LNCaP clone FGC (cell line): Measurements from ENCODE around the gene CHST3.
A peak's percentile ranks its signal among the peaks of the same experiment; 100 is the strongest.
"Not testable (repeated sequence)": the region's sequence is repeated elsewhere in the genome, so short reads cannot be mapped to it uniquely, and the experiment has no call there.

Experiments
- DNase-seq: peaks from one replicate; pipeline ENCODE4 v3.0.0-alpha.2; 2011; ENCODE audit warnings: low read depth
- H3K4me3 ChIP-seq: 2 replicates; pipeline ENCODE4 v1.5.1; 2011; ENCODE audit warnings: mild to moderate bottlenecking, low read depth, low read length, control low read depth
- TF ChIP-seq, protein P1 (sequence below): IDR thresholded peaks from 2 replicates; pipeline ENCODE4 v1.5.1; 2012; ENCODE audit warnings: mild to moderate bottlenecking; ENCODE audit not compliant: control insufficient read depth, insufficient read depth; ENCODE audit errors: extremely low read depth

CHST3 gene

DNA sequence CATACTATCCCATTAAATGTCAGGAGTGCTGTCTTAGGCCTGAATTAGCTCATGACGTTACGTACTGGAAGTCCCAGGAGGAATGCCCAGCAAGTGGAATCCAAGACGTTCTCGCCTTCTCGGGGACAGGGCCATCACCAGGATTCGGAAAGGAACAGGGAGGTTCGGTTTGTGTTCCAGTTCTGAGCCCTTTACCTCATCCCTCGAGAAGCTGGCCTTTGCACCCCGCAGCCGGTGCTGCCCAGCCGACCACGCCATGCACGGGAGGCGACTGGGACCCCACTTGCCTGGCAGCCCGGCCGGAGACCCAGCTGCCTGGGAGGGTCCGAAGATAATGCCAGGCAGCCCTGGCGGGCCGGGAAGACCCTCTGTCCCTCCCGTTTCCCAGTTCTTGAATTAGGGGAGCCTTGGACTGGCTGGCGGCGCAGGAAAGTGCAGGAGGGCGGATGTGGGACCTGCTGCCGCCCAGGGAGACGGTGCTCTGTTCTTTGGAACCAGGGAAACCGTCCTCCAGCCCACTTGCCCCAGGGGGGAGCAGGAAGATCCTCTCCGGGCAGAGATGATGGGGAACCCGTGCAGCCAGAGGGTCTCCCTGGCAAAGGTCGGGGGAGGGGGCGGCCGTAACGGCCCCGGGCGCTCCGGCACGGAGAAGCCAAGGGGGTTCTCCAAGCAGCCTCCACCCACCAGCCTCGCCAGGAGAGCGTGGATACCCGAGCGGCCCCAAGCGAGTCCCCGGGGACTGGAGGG, 671 bp upstream of the CHST3 start:
- peak overlapping the region; percentile 51 for H3K4me3 ChIP-seq

DNA sequence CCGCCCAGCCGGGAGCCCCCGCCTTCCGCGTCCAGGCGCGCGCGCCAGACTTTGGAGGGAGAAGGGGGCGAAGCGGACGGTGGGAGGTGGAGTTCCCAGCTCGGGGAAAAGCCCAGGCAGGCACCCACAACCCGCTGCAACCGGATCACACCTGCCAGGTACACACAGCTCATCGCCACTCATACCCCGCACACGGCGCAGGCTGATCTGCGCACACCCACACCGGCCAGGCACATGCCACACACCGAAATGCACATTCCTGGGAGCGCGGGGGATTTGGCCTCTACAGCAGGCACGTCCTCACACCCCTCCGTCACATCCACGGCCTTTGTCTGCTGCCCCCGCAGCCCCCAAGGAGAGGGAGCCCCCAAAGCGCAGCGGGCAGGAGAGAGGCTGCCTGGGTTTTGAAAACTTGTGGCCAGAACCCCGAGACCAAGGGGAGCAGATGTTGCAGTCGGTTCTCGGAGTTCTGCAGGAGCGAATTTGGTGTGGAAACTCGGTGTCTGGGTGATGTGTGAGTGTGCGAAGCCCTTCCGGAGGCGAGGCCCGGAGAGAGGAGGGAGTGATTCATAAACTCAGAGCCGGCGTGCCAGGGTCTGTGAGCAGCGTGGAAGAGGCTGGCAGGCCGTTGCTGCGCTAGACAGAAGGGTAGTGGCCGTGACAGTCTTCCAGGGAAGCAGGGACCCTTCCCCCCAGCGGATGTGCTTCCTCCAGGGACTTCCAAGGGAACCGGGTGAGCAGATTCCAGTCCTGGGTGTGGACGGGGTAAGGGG, 734 bp downstream of the CHST3 start:
- TF ChIP-seq, protein P1, sequence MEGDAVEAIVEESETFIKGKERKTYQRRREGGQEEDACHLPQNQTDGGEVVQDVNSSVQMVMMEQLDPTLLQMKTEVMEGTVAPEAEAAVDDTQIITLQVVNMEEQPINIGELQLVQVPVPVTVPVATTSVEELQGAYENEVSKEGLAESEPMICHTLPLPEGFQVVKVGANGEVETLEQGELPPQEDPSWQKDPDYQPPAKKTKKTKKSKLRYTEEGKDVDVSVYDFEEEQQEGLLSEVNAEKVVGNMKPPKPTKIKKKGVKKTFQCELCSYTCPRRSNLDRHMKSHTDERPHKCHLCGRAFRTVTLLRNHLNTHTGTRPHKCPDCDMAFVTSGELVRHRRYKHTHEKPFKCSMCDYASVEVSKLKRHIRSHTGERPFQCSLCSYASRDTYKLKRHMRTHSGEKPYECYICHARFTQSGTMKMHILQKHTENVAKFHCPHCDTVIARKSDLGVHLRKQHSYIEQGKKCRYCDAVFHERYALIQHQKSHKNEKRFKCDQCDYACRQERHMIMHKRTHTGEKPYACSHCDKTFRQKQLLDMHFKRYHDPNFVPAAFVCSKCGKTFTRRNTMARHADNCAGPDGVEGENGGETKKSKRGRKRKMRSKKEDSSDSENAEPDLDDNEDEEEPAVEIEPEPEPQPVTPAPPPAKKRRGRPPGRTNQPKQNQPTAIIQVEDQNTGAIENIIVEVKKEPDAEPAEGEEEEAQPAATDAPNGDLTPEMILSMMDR = no peak
- DNase-seq = no peak
- H3K4me3 ChIP-seq = peak overlapping the region; percentile 51

More for the DNA sequence above, 671 bp upstream of the CHST3 start:
- no peak for DNase-seq
- TF ChIP-seq, protein P1 = no peak

DNA sequence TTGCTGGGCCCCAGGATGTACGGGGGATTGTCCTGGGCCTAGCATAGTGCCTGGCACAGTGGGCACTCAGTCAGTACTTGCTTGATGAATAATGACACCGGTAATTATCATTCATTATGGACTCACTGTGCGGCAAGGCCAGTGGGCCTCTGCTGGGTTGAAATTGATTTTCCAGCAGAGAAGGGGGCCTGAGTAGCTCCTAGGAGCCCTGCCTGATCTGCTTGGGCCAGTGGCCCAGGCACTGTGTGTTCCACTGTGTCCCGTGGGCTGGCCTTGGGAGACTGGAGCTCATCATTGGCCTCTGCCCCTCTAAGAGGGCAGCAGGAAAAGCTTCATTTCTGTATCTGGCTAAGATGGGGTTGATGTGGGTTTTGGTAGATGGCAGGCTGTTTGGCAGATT, 1.4 kb downstream of the CHST3 start:
- no peak for DNase-seq
- no peak overlapping the region for H3K4me3 ChIP-seq
- TF ChIP-seq, protein P1 = no peak

DNA sequence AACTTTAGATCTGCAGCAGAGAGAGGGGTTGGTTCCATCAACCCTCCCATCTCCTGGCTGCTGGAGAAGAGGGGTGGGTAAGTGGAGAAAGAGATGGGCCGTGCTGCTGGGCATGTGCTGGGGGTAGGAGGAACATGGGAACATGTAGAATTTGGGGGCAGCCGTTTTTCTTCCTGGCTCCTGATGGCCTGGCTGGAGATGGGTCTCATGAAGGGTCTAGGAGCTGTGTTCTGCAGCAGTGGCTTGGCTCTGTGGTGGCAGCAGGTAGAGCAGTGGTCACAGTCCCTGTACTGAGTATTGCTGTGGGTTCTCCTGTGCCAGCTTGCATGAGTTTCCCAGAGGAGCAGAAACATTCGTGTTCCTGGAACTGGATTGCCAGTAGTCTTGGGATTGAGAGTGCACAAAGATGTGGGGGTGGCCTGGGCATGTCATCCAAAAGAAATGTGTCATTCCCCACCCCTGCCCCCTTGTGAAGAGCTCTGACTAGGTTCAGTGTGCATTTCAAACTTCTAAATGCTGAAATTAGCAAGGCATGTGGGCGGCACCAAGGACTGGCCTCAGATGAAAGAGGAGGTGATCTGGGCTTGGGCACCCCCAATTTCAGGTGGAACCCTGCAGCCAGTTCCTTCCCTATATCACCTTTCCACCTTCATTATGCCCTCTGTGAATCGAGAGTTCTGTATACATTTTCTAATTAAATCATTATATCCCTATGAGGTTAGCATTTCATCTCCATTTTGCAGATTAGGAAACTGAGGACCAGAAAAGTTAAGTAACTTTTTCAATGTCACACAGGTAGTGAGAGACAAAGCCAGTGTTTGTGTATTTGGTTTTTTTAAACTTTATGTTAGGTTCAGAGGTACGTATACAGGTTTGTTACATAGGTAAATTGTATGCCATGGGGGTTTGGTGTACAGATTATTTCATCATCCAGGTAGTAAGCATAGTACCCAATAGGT, 2.1 kb downstream of the CHST3 start:
- DNase-seq = no peak
- TF ChIP-seq, protein P1 = no peak
- H3K4me3 ChIP-seq = no peak overlapping the region

DNA sequence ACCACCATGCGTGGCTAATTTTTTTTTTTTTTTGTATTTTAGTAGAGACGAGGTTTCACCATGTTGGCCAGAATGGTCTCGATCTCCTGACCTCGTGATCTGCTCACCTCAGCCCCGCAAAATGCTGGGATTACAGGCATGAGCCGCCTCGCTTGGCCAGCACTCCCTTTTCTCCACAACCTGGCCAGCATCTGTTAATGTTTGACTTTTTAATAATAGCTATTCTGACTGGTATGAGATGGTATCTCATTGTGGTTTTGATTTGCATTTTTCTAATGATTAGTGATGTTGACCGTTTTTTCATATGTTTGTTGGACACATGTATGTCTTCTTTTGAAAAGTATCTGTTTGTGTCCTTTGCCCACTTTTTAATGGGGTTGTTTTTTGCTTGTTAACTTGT, 3.8 kb downstream of the CHST3 start:
- H3K4me3 ChIP-seq, DNase-seq: not testable (repeated sequence)

DNA sequence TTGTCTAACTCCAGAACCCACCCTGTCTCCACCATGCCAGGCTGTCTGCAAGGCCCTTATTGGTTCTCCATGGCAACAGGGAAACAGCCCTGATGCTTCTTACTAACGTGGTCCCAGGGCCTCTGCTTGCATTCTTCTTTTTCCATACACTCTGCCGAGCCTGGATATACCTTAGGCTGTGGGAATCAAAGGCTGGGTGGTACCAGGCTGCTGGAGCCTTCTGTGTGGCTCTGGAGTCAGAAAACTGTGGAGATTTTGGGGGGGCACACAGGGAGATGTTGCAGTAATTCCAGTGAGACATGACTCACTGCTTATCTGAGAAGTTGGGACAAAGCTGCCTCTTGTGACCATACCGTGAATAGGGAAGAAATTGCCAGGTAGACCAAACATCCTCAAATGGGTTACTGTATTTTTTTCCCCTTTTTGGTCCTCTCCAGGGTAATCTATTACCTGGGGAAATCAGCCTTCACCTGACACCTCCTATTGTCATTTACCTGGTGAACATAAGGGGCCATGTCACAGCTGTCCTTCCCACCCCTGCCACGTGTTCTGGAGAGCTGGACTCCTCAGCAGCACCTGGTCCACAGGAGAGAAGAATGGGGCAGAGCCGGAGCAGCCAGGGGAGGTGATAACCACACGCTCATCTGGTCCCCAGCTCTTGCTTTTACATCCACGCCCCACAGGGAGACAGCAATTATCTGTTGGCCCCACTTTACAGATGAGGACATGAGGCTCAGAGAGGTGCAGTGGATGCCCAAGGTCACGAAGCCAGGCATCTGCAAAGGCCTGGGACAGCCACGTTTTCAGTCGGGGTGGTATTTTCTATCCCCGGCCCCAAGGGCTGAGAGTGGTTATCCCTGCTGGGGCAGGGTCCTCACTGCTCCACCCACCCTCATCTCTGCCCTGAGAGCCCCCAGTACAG, 4.6 kb downstream of the CHST3 start:
- DNase-seq = no peak
- H3K4me3 ChIP-seq = no peak overlapping the region
- TF ChIP-seq, protein P1 = no peak
